Brain microvascular endothelial cell (primary cell): ENCODE results near the gene HOXD10.

Experiments
- DNase-seq: peaks from one replicate; pipeline ENCODE4 v3.0.0-alpha.2; 2020
- H3K27ac ChIP-seq: fragments of 250-450 bp; sonication (Bioruptor Pico); 2 replicates; pipeline ENCODE4 v1.5.1; 2020; ENCODE audit warnings: mild to moderate bottlenecking, moderate library complexity
- H3K27me3 ChIP-seq: fragments of 250-450 bp; sonication (Bioruptor Pico); replicated peaks from 2 replicates; pipeline ENCODE4 v1.5.1; 2020; ENCODE audit warnings: mild to moderate bottlenecking
- H3K36me3 ChIP-seq: fragments of 250-450 bp; sonication (Bioruptor Pico); replicated peaks from 2 replicates; pipeline ENCODE4 v1.5.1; 2020; ENCODE audit warnings: mild to moderate bottlenecking
- H3K4me3 ChIP-seq: 2 replicates; pipeline ENCODE4 v1.5.1; 2011; ENCODE audit warnings: low read depth, mild to moderate bottlenecking, control low read depth, low read length, moderate library complexity
- in situ Hi-C: cut with HindIII; loops from 2 replicates; pipeline ENCODE4 v1.10.0; 2017; ENCODE audit warnings: low sequenced_read_pairs, low pct_ligation_motif_present
- TF ChIP-seq, protein P1 (sequence below): IDR thresholded peaks from 2 replicates; pipeline ENCODE4 v1.5.1; 2011; ENCODE audit warnings: low read depth, mild to moderate bottlenecking, moderate library complexity, low read length, control low read depth, inconsistent platforms; ENCODE audit errors: missing control alignments

Gene HOXD10

DNA sequence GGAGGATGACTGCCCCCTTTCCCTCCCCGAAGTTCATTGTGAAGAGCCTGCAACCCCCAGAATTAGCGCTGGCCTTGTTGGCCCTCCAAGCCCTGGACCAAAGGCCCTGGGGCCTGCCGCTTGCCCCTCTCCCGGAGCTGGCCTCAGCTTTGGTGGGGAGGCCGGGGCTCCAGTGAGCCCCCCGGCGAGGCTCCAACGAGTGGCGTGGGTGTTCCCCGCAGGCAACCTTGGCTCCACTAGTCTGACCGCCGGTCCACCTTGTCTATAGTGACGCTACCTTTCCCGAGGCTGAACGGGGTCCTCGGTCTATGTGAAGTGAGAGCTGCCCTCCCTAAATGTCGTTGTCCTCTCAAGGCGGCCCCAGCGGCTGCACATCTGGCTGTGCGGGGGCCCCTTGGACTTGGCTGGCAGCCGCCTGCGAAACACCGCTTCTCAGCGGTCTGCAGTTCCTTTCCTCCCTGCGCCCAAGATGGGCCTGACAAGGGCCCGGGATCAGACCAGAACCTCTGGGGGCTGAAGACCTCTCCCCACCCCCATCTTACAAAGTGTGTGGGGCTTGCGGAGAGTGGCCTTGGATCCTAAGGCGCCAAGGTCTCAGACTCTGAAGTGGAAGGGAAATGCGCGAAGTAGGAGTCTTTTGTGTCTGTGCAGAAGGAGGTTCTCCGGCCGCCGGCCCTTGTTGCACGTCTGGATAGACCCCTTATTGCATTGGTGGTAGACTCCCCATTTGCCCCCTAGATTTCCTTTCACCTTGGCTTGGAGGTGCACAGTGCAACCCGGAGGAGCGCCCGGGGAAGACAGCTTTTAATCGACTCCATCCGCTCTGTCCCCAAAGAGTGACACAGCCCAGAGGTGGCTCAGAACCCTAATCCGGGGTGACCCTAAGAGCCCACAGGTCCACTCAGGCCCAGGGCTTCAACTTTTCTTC is 3.9 kb upstream of the HOXD10 start:
- H3K27ac ChIP-seq, result no peak overlapping the region
- no peaks in the 10 kb centered on the region for H3K36me3 ChIP-seq
- no peak for DNase-seq
- in situ Hi-C loops, result no loop called here
- H3K27me3 ChIP-seq, result peaks cover 93% of the 10 kb centered on the region
- TF ChIP-seq, protein P1, sequence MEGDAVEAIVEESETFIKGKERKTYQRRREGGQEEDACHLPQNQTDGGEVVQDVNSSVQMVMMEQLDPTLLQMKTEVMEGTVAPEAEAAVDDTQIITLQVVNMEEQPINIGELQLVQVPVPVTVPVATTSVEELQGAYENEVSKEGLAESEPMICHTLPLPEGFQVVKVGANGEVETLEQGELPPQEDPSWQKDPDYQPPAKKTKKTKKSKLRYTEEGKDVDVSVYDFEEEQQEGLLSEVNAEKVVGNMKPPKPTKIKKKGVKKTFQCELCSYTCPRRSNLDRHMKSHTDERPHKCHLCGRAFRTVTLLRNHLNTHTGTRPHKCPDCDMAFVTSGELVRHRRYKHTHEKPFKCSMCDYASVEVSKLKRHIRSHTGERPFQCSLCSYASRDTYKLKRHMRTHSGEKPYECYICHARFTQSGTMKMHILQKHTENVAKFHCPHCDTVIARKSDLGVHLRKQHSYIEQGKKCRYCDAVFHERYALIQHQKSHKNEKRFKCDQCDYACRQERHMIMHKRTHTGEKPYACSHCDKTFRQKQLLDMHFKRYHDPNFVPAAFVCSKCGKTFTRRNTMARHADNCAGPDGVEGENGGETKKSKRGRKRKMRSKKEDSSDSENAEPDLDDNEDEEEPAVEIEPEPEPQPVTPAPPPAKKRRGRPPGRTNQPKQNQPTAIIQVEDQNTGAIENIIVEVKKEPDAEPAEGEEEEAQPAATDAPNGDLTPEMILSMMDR, result no peak
- H3K4me3 ChIP-seq, result no peak overlapping the region

DNA sequence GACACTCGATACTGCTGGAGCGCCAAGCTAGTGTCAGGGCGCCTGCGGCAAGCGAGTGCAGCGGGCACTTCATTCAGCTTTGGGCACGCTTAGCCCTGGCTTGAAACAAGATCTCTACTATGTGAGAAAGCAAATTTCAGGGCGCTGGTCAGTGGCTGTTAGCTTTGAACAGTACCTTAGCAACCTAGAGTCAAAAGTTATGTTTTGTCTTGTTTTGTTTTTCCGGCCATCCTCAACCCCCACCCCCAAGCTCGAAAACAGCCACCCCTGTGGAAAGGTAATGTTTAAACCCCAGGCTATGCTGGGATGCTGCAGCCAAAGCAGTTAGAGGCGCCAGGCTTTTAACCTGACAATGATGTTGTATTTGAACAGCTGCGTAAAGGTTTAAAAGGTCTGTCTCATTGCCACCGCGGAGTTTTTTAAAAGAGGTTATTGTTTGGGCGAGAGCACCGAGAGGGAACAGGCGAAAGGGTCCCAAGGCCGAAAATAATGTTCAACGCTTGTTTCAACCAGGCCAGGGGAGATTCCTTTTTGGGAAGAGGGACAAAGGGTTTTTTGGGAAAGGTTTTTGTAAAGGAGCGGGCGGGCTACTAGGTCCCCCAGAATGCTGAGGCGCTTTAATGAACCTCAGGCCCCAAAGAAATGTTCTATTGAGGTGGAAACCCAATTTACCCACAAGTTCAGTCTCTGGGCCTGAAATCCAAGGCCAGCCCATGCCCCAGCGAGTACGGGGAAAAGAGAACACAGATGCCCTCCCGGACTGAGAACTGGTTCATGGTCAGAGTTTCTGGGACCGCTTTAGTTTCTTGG is 2.3 kb upstream of the HOXD10 start:
- TF ChIP-seq, protein P1, result no peak
- in situ Hi-C loops, result no loop called here
- no peak overlapping the region for H3K27ac ChIP-seq
- H3K36me3 ChIP-seq, result no peaks in the 10 kb centered on the region
- no peak for DNase-seq
- H3K27me3 ChIP-seq, result peaks cover 95% of the 10 kb centered on the region
- no peak overlapping the region for H3K4me3 ChIP-seq

DNA sequence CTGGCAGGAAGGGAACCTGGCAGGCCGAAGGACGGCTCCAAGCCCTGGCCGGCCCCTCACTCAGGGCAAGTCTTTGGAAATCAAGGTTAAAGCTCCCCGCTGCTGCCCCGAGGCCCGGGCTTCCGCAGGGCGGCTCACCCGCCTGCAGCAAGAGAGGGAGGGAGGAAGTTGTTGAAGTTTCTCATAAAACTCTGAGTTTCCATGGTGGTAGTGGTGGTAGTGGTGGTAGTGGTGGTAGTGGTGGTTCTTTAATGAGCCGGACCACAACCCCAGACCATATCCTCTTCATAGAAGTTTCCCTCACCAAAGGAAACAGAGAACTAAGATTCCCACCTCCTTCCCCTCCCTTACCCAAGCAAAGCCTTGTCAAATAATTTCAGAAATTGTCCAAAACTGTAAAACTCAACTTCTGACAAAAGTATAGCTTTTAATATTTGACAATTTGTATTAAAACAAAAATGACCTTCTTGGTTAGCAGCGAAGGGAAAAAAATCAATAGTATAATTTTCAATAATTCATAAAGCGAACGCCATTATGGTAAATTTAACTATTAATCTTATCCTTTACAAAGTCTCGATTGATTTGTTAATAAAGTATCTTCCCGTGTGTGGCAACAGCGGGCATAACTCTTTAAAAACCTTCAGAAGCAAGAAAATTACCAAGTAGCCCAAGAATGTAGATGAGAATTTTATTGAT is 1.5 kb upstream of the HOXD10 start:
- peaks cover 95% of the 10 kb centered on the region for H3K27me3 ChIP-seq
- no peaks in the 10 kb centered on the region for H3K36me3 ChIP-seq
- in situ Hi-C loops, result no loop called here
- TF ChIP-seq, protein P1, result no peak
- no peak for DNase-seq
- H3K27ac ChIP-seq, result no peak overlapping the region
- no peak overlapping the region for H3K4me3 ChIP-seq

DNA sequence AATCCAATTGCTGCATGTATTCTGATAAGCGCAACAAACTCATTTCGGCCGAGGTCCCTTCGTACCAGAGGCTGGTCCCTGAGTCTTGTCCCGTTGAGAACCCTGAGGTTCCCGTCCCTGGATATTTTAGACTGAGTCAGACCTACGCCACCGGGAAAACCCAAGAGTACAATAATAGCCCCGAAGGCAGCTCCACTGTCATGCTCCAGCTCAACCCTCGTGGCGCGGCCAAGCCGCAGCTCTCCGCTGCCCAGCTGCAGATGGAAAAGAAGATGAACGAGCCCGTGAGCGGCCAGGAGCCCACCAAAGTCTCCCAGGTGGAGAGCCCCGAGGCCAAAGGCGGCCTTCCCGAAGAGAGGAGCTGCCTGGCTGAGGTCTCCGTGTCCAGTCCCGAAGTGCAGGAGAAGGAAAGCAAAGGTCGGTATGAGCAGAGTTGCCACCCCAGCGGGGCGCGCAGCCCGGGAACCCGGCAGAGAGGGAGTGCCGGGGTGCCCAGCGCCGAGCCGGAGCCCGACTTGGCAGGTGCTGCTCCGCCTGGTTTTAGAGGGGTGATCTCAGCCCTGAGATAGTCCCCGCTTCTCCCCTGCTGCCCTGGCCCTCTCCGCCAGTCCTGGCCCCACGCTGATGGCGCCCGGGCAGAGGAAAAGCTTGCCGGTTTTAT is 714 bp downstream of the HOXD10 start:
- H3K27ac ChIP-seq, result no peak overlapping the region
- peaks cover 97% of the 10 kb centered on the region for H3K27me3 ChIP-seq
- H3K4me3 ChIP-seq, result no peak overlapping the region
- no peak for DNase-seq
- in situ Hi-C loops, result no loop called here
- TF ChIP-seq, protein P1, result no peak
- H3K36me3 ChIP-seq, result no peaks in the 10 kb centered on the region

DNA sequence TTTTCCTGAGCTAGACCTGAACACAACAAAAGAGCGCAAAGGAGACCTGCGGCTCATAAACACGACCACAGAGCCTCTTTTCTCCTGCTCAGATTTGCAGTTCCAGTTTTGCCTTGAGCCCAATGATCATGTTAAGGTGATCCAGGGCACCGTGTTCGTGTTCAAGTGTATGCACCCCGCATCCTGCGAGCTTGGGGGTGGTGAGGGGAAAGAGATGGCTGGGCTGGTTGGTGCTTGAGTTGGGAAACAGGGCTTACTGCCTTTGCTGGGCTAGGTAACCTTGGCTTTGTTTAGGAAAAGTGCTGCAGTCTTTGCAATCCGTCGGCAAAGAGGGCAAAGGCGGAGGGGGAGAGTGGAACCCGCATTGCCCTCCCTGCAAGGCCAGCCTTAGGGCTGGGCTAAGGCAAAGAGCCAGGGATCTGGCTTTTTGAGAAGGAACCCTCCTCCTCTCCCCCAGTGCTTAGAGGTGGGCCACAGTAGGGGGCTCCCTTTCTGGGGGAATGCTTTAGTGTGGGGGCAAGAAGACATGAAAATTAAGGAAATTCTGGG is 1.3 kb downstream of the HOXD10 start:
- no peak for DNase-seq
- H3K27me3 ChIP-seq, result peaks cover 97% of the 10 kb centered on the region
- no peak overlapping the region for H3K4me3 ChIP-seq
- TF ChIP-seq, protein P1, result no peak
- H3K36me3 ChIP-seq, result no peaks in the 10 kb centered on the region
- no peak overlapping the region for H3K27ac ChIP-seq
- in situ Hi-C loops, result no loop called here
